ENCODE measurements around the gene FSIP1. TPM values are rescaled to one million over a fixed set of nuclear protein-coding genes. Genes with fewer than 3 reads are reported as not detected.
A peak's percentile ranks its signal among the peaks of the same experiment; 100 is the strongest.

The FSIP1 gene
- total RNA-seq, 1 donor from 2014 or later: 0.96 TPM

GRCh38 chr15:39756806-39757522 lies 25.7 kb downstream of the FSIP1 start:
- Histone ChIP-seq H3K27me3 (no peaks in the 10 kb centered on the region), H3K9me3 (no peaks in the 10 kb centered on the region), H3K36me3 (no peaks in the 10 kb centered on the region), H3K4me3 (no peak overlapping the region), H3K4me1 (no peaks in the 10 kb centered on the region), H3K27ac (no peak overlapping the region)
- intact Hi-C loops (cut with DNase I): loop anchor here (5.0 kb wide), 1 partner anchor 70 kb away; no protein-coding TSS in a partner anchor
- peak; percentile 89 for TF ChIP-seq CTCF (IDR thresholded peaks at IDR 0.05)
- DNase-seq (no peak), ATAC-seq (peak; percentile 31)

- no peak overlapping the region for H3K27ac ChIP-seq
- DNase-seq (no peak), ATAC-seq (no peak)
- no peak for TF ChIP-seq CTCF (IDR thresholded peaks at IDR 0.05)
- no peaks in the 10 kb centered on the region for H3K27me3 ChIP-seq
- no peaks in the 10 kb centered on the region for H3K4me1 ChIP-seq
- intact Hi-C loops (cut with DNase I): no loop called here
- no peaks in the 10 kb centered on the region for H3K36me3 ChIP-seq
- H3K9me3 ChIP-seq: no peaks in the 10 kb centered on the region
- H3K4me3 ChIP-seq: no peak overlapping the region
These were observed 29.6 kb downstream of the FSIP1 start for GRCh38 chr15:39752991-39753390.

GRCh38 chr15:39752246-39752645 lies 30.4 kb downstream of the FSIP1 start:
- Histone ChIP-seq H3K4me1 (no peaks in the 10 kb centered on the region), H3K36me3 (no peaks in the 10 kb centered on the region), H3K27me3 (no peaks in the 10 kb centered on the region), H3K27ac (no peak overlapping the region), H3K4me3 (no peak overlapping the region), H3K9me3 (no peaks in the 10 kb centered on the region)
- ATAC-seq (no peak), DNase-seq (no peak)
- intact Hi-C loops (cut with DNase I): no loop called here
- TF ChIP-seq CTCF (IDR thresholded peaks at IDR 0.05): no peak

- intact Hi-C loops (cut with DNase I): no loop called here
- no peak for ATAC-seq
- no peak overlapping the region for H3K27ac ChIP-seq
These were observed 34.4 kb downstream of the FSIP1 start for GRCh38 chr15:39748276-39748675.

GRCh38 chr15:39747326-39747725 lies 35.3 kb downstream of the FSIP1 start:
- no peaks in the 10 kb centered on the region for H3K9me3 ChIP-seq
- no peaks in the 10 kb centered on the region for H3K4me1 ChIP-seq
- no peak overlapping the region for H3K4me3 ChIP-seq
- TF ChIP-seq CTCF (IDR thresholded peaks at IDR 0.05): no peak
- no peak overlapping the region for H3K27ac ChIP-seq
- no peaks in the 10 kb centered on the region for H3K36me3 ChIP-seq
- ATAC-seq (no peak), DNase-seq (no peak)
- H3K27me3 ChIP-seq: no peaks in the 10 kb centered on the region
- intact Hi-C loops (cut with DNase I): no loop called here

More at GRCh38 chr15:39748276-39748675, 34.4 kb downstream of the FSIP1 start:
- H3K27me3 ChIP-seq: no peaks in the 10 kb centered on the region
- H3K9me3 ChIP-seq: no peaks in the 10 kb centered on the region
- H3K4me3 ChIP-seq: no peak overlapping the region
- no peaks in the 10 kb centered on the region for H3K36me3 ChIP-seq
- H3K4me1 ChIP-seq: no peaks in the 10 kb centered on the region
- DNase-seq: no peak
- no peak for TF ChIP-seq CTCF (IDR thresholded peaks at IDR 0.05)

Measured in upper lobe of right lung (tissue), 1 donor.